Fibroblast of lung (primary cell): ENCODE results near the gene CAPN15. TPM values are rescaled to one million over a fixed set of nuclear protein-coding genes. Genes with fewer than 3 reads are reported as not detected.

Source experiments
- DNase-seq, 2 donors: peaks; one replicate each; pipeline versions ENCODE4 v3.0.0 to v3.0.0-alpha.2; 2010; ENCODE audit warnings: low read depth in 2 of 2
- H2AFZ ChIP-seq: 2 replicates; pipeline ENCODE4 v1.5.1; 2012; ENCODE audit warnings: low read length, control low read depth, inconsistent platforms
- H3K27ac ChIP-seq: 2 replicates; pipeline ENCODE4 v1.5.1; 2011; ENCODE audit warnings: low read length, control low read depth; ENCODE audit not compliant: insufficient read depth
- H3K27me3 ChIP-seq: 2 replicates; pipeline ENCODE4 v1.5.1; 2011; ENCODE audit warnings: mild to moderate bottlenecking, low read length; ENCODE audit not compliant: control insufficient read depth, insufficient read depth
- H3K36me3 ChIP-seq: 2 replicates; pipeline ENCODE4 v1.5.1; 2011; ENCODE audit warnings: low read length; ENCODE audit not compliant: control insufficient read depth, insufficient read depth
- H3K4me1 ChIP-seq: 2 replicates; pipeline ENCODE4 v1.5.1; 2011; ENCODE audit warnings: low read length; ENCODE audit not compliant: control insufficient read depth, insufficient read depth; ENCODE audit errors: extremely low read depth
- H3K4me2 ChIP-seq: 2 replicates; pipeline ENCODE4 v1.5.1; 2011; ENCODE audit warnings: low read length, control low read depth; ENCODE audit not compliant: insufficient read depth; ENCODE audit errors: extremely low read depth
- H3K4me3 ChIP-seq, 4 experiments: fragments of 200-600 bp in 1 of 4; sonication (generic) in 1 of 4; replicated peaks in 1 of 4; 2 replicates each; pipeline ENCODE4 v1.5.1; 2011 to 2016; ENCODE audit warnings: low read length in 4 of 4, low read depth in 3 of 4, mild to moderate bottlenecking in 3 of 4, control low read depth in 2 of 4, inconsistent platforms in 1 of 4, mixed read lengths in 1 of 4; ENCODE audit not compliant: insufficient read depth in 1 of 4; ENCODE audit errors: control extremely low read depth in 1 of 4
- H3K79me2 ChIP-seq: 2 replicates; pipeline ENCODE4 v1.5.1; 2012; ENCODE audit warnings: mild to moderate bottlenecking, low read length, inconsistent platforms; ENCODE audit not compliant: control insufficient read depth, insufficient read depth
- H3K9ac ChIP-seq: 2 replicates; pipeline ENCODE4 v1.5.1; 2011; ENCODE audit warnings: mild to moderate bottlenecking, low read length, control low read depth; ENCODE audit not compliant: insufficient read depth
- H3K9me3 ChIP-seq: 2 replicates; pipeline ENCODE4 v1.5.1; 2012; ENCODE audit warnings: low read depth, low read length; ENCODE audit not compliant: control insufficient read depth, insufficient read depth
- H4K20me1 ChIP-seq: 2 replicates; pipeline ENCODE4 v1.5.1; 2011; ENCODE audit warnings: low read length; ENCODE audit not compliant: control insufficient read depth, insufficient read depth; ENCODE audit errors: extremely low read depth
- CTCF ChIP-seq, 2 donors: IDR thresholded peaks in 1 of 2; conservative IDR thresholded peaks in 1 of 2; 1 replicate in 1 of 2; 2 replicates in 1 of 2; pipeline ENCODE4 v1.5.1; 2011 to 2012; ENCODE audit warnings: low read length in 2 of 2, control low read depth in 1 of 2, inconsistent platforms in 1 of 2, low read depth in 1 of 2, mild to moderate bottlenecking in 1 of 2
- EZH2 ChIP-seq: IDR thresholded peaks from 2 replicates; pipeline ENCODE4 v1.5.1; 2012; ENCODE audit warnings: low read length, control low read depth, mild to moderate bottlenecking; ENCODE audit errors: missing control alignments
- polyA plus RNA-seq, 2 donors: library from polyadenylated mRNA; depleted of rRNA in 1 of 2; stranded (reverse) in 1 of 2; unstranded in 1 of 2; fragments of >200 nt; gene quantifications; 2 replicates each; pipeline ENCODE4 v1.2.1, GENCODE V29; 2011 to 2012; ENCODE audit warnings: missing spikeins in 1 of 2
- total RNA-seq: library from RNA; depleted of rRNA; stranded (reverse); fragments of >200 nt; gene quantifications from 2 replicates; pipeline ENCODE4 v1.2.1, GENCODE V29; 2014

CAPN15 gene
- total and polyA plus RNA-seq, 2 donors (not counting 1 experiment from before 2014, with no cell fraction given) = 4.1 to 21.3 TPM

DNA sequence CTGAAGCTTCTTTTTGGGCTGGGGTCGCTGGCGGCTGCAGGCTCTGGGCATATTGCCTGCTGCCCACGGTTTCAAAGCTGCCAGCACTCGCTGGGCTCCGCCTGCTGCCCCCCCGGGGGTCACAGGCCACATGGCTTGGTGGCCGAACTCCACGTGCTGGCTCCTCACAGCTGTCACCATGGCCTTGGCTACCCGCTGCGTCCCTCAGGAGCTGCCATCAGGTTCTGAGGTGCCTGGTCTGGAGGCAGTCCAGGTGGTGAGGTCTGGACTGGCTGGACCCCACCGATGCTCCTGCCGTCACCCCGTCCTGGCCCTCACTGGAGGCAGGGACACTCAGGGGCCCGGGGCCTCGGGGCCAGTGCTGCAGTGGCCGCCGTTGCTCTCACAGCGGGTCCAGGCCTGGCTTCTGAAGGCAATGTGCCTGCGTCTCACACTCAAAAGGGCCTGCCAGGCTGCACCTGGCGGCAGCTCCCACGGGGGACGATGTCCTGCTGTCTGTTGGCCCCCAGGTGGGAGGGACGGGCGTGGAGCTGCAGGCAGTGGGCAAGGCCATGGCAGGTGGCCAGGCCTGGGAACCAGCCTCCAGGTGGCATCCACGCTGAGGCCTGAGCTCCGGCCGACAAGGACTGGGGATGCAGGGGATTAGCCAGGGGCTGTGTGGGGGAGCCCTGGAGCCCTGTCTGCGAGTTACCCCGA is 13.3 kb downstream of the CAPN15 start:
- H4K20me1 ChIP-seq = no peaks in the 10 kb centered on the region
- H3K9ac ChIP-seq = no peak overlapping the region
- no peak for DNase-seq
- H3K4me2 ChIP-seq = no peak overlapping the region
- H3K9me3 ChIP-seq = no peaks in the 10 kb centered on the region
- peaks cover 5% of the 10 kb centered on the region for H3K4me1 ChIP-seq
- H3K4me3 ChIP-seq = no peak overlapping the region
- no peak overlapping the region for H2AFZ ChIP-seq
- no peak overlapping the region for H3K27ac ChIP-seq
- peaks cover 75% of the 10 kb centered on the region for H3K79me2 ChIP-seq
- peaks cover 22% of the 10 kb centered on the region for H3K36me3 ChIP-seq
- no peaks in the 10 kb centered on the region for H3K27me3 ChIP-seq
- TF ChIP-seq CTCF (conservative IDR thresholded peaks at IDR 0.05 in 1 of 2, IDR thresholded peaks at IDR 0.05 in 1 of 2; ENCODE audit: low read depth in 1 of 2, low read length in 2 of 2) (no peak), EZH2 (no peak)

- no peak overlapping the region for H3K27ac ChIP-seq
- no peaks in the 10 kb centered on the region for H4K20me1 ChIP-seq
- no peak for DNase-seq
- no peak overlapping the region for H2AFZ ChIP-seq
- peaks cover 55% of the 10 kb centered on the region for H3K79me2 ChIP-seq
- H3K4me3 ChIP-seq = no peak overlapping the region
- no peak overlapping the region for H3K9ac ChIP-seq
- peaks cover 5% of the 10 kb centered on the region for H3K4me1 ChIP-seq
- peaks cover 15% of the 10 kb centered on the region for H3K36me3 ChIP-seq
- H3K27me3 ChIP-seq = no peaks in the 10 kb centered on the region
- no peak for TF ChIP-seq CTCF (conservative IDR thresholded peaks at IDR 0.05 in 1 of 2, IDR thresholded peaks at IDR 0.05 in 1 of 2; ENCODE audit: low read depth in 1 of 2, low read length in 2 of 2)
- TF ChIP-seq EZH2 = no peak
- H3K4me2 ChIP-seq = no peak overlapping the region
- no peaks in the 10 kb centered on the region for H3K9me3 ChIP-seq
Observed at GRCh38 chr16:543301-544164, 16.0 kb downstream of the CAPN15 start.

- no peaks in the 10 kb centered on the region for H4K20me1 ChIP-seq
- H3K4me2 ChIP-seq = no peak overlapping the region
- TF ChIP-seq EZH2 (no peak), CTCF (conservative IDR thresholded peaks at IDR 0.05 in 1 of 2, IDR thresholded peaks at IDR 0.05 in 1 of 2; ENCODE audit: low read depth in 1 of 2, low read length in 2 of 2) (no peak)
- no peaks in the 10 kb centered on the region for H3K27me3 ChIP-seq
- DNase-seq = no peak
- H3K36me3 ChIP-seq = peaks cover 17% of the 10 kb centered on the region
- H3K79me2 ChIP-seq = peaks cover 47% of the 10 kb centered on the region
- no peak overlapping the region for H3K4me3 ChIP-seq
- no peak overlapping the region for H3K9ac ChIP-seq
- H2AFZ ChIP-seq = no peak overlapping the region
- no peaks in the 10 kb centered on the region for H3K9me3 ChIP-seq
- no peak overlapping the region for H3K27ac ChIP-seq
- H3K4me1 ChIP-seq = peaks cover under 1% of the 10 kb centered on the region
Observed at GRCh38 chr16:544517-544916, 17.0 kb downstream of the CAPN15 start.
